GM12865 (cell line): ENCODE results near the gene RTN4RL2.

Experiments used
- DNase-seq: peaks from one replicate; pipeline ENCODE4 v3.0.0; 2010; ENCODE audit warnings: low read depth
- H3K4me3 ChIP-seq: 2 replicates; pipeline ENCODE4 v1.5.1; 2011; ENCODE audit warnings: mild to moderate bottlenecking, low read depth, low read length, control low read depth
- CTCF ChIP-seq: IDR thresholded peaks from 2 replicates; pipeline ENCODE4 v1.5.1; 2011; ENCODE audit warnings: low read length, control low read depth, low read depth, inconsistent platforms; ENCODE audit not compliant: insufficient read depth; ENCODE audit errors: missing control alignments

Gene RTN4RL2

GRCh38 chr11:57425565-57426438 is 34.5 kb upstream of the RTN4RL2 start:
- peak; percentile 33 for DNase-seq
- TF ChIP-seq CTCF: no peak
- H3K4me3 ChIP-seq: peak overlapping the region; percentile 71

GRCh38 chr11:57426439-57426928 is 33.8 kb upstream of the RTN4RL2 start:
- no peak for TF ChIP-seq CTCF
- peak; percentile 59 for DNase-seq
- H3K4me3 ChIP-seq: peak overlapping the region; percentile 71

- peak; percentile 89 for DNase-seq
- no peak for TF ChIP-seq CTCF
- H3K4me3 ChIP-seq: peak within 1 kb of the TSS; percentile 71
These were observed 33.2 kb upstream of the RTN4RL2 start, which contains the start of gene SLC43A3 for GRCh38 chr11:57426929-57427726. Gene SLC43A3 (minus strand): TSS chr11:57427121. CDS start chr11:57426172, 949 bp downstream.

- DNase-seq: no peak
- H3K4me3 ChIP-seq: no peak overlapping the region
- TF ChIP-seq CTCF: no peak
These were observed 32.6 kb upstream of the RTN4RL2 start for GRCh38 chr11:57427727-57428082.

GRCh38 chr11:57428643-57429042 is 31.7 kb upstream of the RTN4RL2 start:
- no peak for DNase-seq
- TF ChIP-seq CTCF: no peak
- H3K4me3 ChIP-seq: no peak overlapping the region

- TF ChIP-seq CTCF: no peak
- no peak overlapping the region for H3K4me3 ChIP-seq
- DNase-seq: no peak
These were observed 30.4 kb upstream of the RTN4RL2 start for GRCh38 chr11:57429946-57430345.
